ENCODE measurements around the gene DUSP2. TPM values are rescaled to one million over a fixed set of nuclear protein-coding genes. Genes with fewer than 3 reads are reported as not detected.

DUSP2 gene
- total and polyA plus RNA-seq, 9 of the 15 experiments (the other 6 are each of a cell fraction or from before 2014, with no cell fraction given) = 0.04 to 0.18 TPM; not detected in 7

DNA sequence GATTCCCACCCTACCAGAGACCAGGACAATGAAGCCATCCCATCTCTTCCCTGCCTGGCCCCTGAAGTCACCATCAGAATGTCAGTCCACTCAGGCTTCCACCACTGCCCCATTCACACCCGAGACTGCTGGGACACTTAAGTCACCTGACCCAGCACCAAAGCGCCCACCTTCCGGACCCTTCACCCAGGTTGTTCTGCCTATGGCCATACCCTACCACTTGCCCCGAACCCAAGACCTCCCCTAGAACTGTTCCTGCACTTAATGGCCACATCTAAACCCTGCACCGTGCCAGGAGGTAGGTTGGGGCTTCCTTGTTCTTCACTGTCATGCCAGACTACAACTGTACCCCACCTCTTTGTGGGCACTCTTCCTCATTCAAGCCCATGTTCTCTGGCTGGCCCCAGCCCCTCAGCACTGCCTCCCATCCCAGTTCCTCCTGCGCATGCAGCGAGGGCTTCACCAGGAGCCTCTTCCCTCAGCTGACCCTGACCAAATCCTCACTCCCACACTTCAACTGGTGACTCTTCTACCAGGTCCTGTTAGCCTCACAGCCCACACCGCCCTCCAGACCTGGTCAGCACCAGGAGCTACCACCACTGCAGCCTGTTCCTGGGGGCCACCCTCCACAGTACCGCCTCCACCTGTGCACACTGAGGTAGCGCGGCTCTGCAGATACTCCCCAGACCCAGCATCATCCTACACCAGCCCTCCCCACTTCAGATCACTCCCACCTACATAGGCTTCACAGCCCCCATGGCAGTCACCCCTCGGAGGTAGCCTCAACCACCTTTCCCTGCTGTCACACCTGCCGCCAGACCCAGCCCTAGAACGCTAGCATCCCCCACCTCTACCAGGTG lies 20.6 kb downstream of the DUSP2 start:
- Histone ChIP-seq H3K36me3 (ENCODE audit: control insufficient read depth, insufficient read depth, low read length) (no peaks in the 10 kb centered on the region), H3K9ac (ENCODE audit: insufficient read depth in 1 of 2, low read depth in 2 of 2, low read length in 2 of 2) (no peak overlapping the region), H3K4me3 (no peak overlapping the region), H3K79me2 (ENCODE audit: control insufficient read depth, insufficient read depth, low read length) (no peaks in the 10 kb centered on the region), H2AFZ (ENCODE audit: low read depth, low read length) (no peak overlapping the region), H3K9me3 (replicated peaks; ENCODE audit: control insufficient read depth, insufficient read depth, low read depth, low read length) (no peaks in the 10 kb centered on the region), H3K4me2 (ENCODE audit: insufficient read depth, low read length) (no peak overlapping the region), H3K27ac (ENCODE audit: extremely low read depth, low read depth, low read length) (no peak overlapping the region), H3K9me1 (ENCODE audit: control insufficient read depth, insufficient read depth, low read length) (no peaks in the 10 kb centered on the region), H3K27me3 (ENCODE audit: control insufficient read depth in 2 of 2, insufficient read depth in 2 of 2, low read length in 2 of 2) (peaks cover 31 to 79% of the 10 kb centered on the region in 2 experiments; a peak in 4 of 5 replicates), H3K4me1 (replicated peaks in 1 of 2; ENCODE audit: control insufficient read depth in 2 of 2, insufficient read depth in 2 of 2, low read length in 2 of 2) (peaks cover 0 to 2% of the 10 kb centered on the region in 2 experiments; a peak in 2 of 5 replicates), H4K20me1 (replicated peaks; ENCODE audit: control insufficient read depth, insufficient read depth, low read length) (peaks cover 7% of the 10 kb centered on the region; the same call in 1 of the 2 replicates)
- CTCF ChIA-PET (ENCODE audit: low intra/inter-chr PET ratio) = no interaction called here
- BruUV-seq (replicated peaks) = no TSS peak
- intact Hi-C loops (cut with micrococcal nuclease) (no loop called here), in situ Hi-C loops (cut with MboI) (no loop called here)
- TF ChIP-seq NRF1 (conservative IDR thresholded peaks at IDR 0.05 in 1 of 2, IDR thresholded peaks at IDR 0.05 in 1 of 2) = 0 out of 4 replicates have a peak, but pooled peaks of 1 of the 2 experiments have one; percentile 17
- TF ChIP-seq NFATC3 (IDR thresholded peaks at IDR 0.05) = no peak
- no peak for FAIRE-seq
- DNase-seq (ENCODE audit: extremely low read depth in 1 of 4, low spot score in 3 of 4) = no peak
- WGBS (ENCODE audit: insufficient coverage, low coverage, missing lambda C conversion rate) = 0% methylated on average over 14 of the region's 14 CpGs
- ATAC-seq = no peak
- POLR2A ChIA-PET = no interaction called here

DNA sequence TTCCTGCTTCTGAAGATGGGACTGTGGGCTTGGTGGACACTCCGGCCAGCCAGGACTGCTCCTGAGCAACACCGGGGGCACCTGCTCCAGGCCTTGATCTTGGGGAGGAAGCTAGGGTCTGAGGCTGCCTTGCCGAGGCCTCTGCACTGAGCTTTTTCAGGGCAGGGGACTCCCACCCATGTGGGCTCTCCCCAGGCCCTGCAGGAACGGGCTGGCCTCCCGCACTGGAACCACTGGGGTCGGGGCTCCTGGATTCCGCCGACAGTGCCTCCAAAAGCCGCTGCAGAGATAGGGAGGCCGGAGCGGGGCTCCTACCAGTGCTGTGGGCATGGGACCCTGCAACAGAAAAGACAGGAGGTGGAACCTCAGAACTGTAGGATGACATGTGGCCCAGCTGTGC lies 21.3 kb downstream of the DUSP2 start:
- CTCF ChIA-PET (ENCODE audit: low intra/inter-chr PET ratio) = no interaction called here
- Histone ChIP-seq H4K20me1 (replicated peaks; ENCODE audit: control insufficient read depth, insufficient read depth, low read length) (peaks cover 7% of the 10 kb centered on the region), H3K36me3 (ENCODE audit: control insufficient read depth, insufficient read depth, low read length) (no peaks in the 10 kb centered on the region), H3K4me3 (no peak overlapping the region), H3K27me3 (ENCODE audit: control insufficient read depth in 2 of 2, insufficient read depth in 2 of 2, low read length in 2 of 2) (peaks cover 30 to 81% of the 10 kb centered on the region in 2 experiments; a peak in 4 of 5 replicates), H3K4me1 (replicated peaks in 1 of 2; ENCODE audit: control insufficient read depth in 2 of 2, insufficient read depth in 2 of 2, low read length in 2 of 2) (no peaks in the 10 kb centered on the region; a peak in 1 of 5 replicates), H3K27ac (ENCODE audit: extremely low read depth, low read depth, low read length) (no peak overlapping the region), H3K4me2 (ENCODE audit: insufficient read depth, low read length) (no peak overlapping the region), H3K79me2 (ENCODE audit: control insufficient read depth, insufficient read depth, low read length) (no peaks in the 10 kb centered on the region), H3K9me3 (replicated peaks; ENCODE audit: control insufficient read depth, insufficient read depth, low read depth, low read length) (no peaks in the 10 kb centered on the region), H3K9me1 (ENCODE audit: control insufficient read depth, insufficient read depth, low read length) (no peaks in the 10 kb centered on the region), H2AFZ (ENCODE audit: low read depth, low read length) (no peak overlapping the region), H3K9ac (ENCODE audit: insufficient read depth in 1 of 2, low read depth in 2 of 2, low read length in 2 of 2) (no peak overlapping the region)
- FAIRE-seq = no peak
- in situ Hi-C loops (cut with MboI) = no loop called here
- WGBS (ENCODE audit: insufficient coverage, low coverage, missing lambda C conversion rate) = 1% methylated on average over 10 of the region's 11 CpGs
- intact Hi-C loops (cut with micrococcal nuclease) = no loop called here
- no peak for DNase-seq (ENCODE audit: extremely low read depth in 1 of 4, low spot score in 3 of 4)
- no peak for ATAC-seq
- POLR2A ChIA-PET = interaction anchor here (0.6 kb wide), 1 partner anchor 420 kb away, joined by 3 read pairs; no protein-coding TSS in a partner anchor
- no TSS peak for BruUV-seq (replicated peaks)
- no peak for TF ChIP-seq HOXB6 (CRISPR knock-in tag; IDR thresholded peaks at IDR 0.05; ENCODE audit: borderline replicate concordance)
- no peak for TF ChIP-seq NR2C1 (IDR thresholded peaks at IDR 0.05)
- TF ChIP-seq NR2C1 (tag; IDR thresholded peaks at IDR 0.05) = no peak
- TF ChIP-seq SMAD1 (IDR thresholded peaks at IDR 0.05; ENCODE audit: low read depth, low read length, partially characterized antibody) = no peak
- TF ChIP-seq GTF2F1 (IDR thresholded peaks at IDR 0.05; ENCODE audit: low read depth, low read length) = no peak
- TF ChIP-seq ILK (tag; IDR thresholded peaks at IDR 0.05; ENCODE audit: borderline replicate concordance, low read depth) = no peak
- no peak for TF ChIP-seq KAT8 (IDR thresholded peaks at IDR 0.05; ENCODE audit: low read depth)
- TF ChIP-seq, protein P1, sequence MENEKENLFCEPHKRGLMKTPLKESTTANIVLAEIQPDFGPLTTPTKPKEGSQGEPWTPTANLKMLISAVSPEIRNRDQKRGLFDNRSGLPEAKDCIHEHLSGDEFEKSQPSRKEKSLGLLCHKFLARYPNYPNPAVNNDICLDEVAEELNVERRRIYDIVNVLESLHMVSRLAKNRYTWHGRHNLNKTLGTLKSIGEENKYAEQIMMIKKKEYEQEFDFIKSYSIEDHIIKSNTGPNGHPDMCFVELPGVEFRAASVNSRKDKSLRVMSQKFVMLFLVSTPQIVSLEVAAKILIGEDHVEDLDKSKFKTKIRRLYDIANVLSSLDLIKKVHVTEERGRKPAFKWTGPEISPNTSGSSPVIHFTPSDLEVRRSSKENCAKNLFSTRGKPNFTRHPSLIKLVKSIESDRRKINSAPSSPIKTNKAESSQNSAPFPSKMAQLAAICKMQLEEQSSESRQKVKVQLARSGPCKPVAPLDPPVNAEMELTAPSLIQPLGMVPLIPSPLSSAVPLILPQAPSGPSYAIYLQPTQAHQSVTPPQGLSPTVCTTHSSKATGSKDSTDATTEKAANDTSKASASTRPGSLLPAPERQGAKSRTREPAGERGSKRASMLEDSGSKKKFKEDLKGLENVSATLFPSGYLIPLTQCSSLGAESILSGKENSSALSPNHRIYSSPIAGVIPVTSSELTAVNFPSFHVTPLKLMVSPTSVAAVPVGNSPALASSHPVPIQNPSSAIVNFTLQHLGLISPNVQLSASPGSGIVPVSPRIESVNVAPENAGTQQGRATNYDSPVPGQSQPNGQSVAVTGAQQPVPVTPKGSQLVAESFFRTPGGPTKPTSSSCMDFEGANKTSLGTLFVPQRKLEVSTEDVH (IDR thresholded peaks at IDR 0.05; ENCODE audit: low read depth, partially characterized antibody) = no peak
- TF ChIP-seq NR4A1 (CRISPR knock-in tag; IDR thresholded peaks at IDR 0.05) = no peak
- TF ChIP-seq NR4A1 (tag; IDR thresholded peaks at IDR 0.05) = no peak
- TF ChIP-seq BRD4 (IDR thresholded peaks at IDR 0.05) = no peak

Measured in K562 (cell line).